NCI-H526 (cell line): Measurements from ENCODE around the gene SLX4IP.

Experiments used
- DNase-seq, 2 experiments: peaks; one replicate each; lab custom pipeline; 2025; lab: John Stamatoyannopoulos, UW

SLX4IP gene

DNA sequence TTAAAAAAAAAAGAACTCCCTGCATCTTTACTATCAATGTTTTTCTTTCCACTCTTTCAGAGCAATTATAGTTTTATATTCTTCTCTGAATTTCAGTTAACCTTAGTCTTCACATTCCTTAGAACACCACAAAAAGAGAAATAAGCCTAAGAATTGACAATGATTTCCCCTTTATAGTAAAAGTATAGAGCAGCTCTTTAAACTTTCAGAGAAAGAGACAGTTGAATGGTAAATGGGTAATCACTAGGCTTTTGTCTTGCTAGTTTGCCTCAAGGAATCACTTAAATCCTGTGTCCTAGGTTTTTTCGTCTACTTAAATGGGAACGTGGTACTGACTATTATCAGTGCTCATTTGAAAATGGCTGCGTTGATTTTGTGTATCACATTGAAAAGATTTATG lies 31.8 kb downstream of the SLX4IP start:
- no peak for DNase-seq

DNA sequence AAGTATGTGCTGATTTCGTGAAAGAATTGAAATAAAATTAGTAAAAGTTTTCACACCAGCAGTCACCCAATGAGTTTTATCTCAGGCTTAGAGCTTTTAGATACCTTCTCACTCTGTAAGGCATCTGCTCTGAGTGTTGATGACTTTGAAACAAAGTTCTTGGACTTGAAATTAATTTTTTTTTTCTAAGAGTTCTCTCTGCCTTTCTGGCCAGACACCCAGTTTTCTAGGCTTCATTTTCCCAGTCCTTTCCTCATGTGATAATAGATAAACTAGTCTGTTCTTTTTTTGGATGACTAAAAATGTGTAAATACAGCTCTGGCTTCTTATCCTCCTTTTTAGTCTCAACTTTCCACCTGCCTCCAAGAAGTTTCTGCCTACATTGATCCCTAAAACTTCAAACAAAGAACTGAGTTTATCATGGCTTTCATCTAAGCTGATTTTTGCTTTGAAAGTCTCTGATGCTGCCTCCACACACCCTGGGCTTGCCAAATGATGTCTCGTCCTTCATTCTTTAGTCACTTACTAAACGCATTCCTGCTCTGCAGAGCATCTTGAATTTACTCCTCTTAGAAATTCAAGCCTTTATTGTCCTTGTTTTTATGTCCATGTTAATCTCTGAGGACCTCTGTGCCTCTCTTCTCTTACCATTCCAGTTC lies 32.7 kb downstream of the SLX4IP start:
- no peak for DNase-seq

DNA sequence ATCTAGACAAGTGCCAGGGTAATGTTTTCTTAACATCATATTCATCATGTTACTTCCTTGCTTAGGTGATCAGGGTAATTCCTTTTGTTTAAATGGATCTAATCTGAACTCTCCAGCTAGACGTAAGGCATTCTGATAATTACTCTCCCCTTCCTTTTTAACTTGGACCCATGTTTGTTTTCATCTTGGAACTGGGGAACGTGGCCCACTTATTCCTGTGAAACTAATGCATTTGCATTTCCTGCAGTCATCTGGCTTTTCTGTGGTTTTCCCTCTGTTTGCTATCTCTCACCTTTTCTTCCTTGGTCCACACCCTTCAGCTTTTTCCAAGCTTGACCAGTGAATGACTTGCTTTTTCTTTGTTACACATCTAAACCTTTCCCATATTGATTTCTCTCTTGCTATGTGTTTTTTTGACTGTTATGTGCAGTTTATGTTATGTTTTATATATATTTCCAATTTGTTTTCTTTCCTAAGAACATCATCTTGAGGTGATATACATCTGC lies 33.3 kb downstream of the SLX4IP start:
- DNase-seq, result no peak

DNA sequence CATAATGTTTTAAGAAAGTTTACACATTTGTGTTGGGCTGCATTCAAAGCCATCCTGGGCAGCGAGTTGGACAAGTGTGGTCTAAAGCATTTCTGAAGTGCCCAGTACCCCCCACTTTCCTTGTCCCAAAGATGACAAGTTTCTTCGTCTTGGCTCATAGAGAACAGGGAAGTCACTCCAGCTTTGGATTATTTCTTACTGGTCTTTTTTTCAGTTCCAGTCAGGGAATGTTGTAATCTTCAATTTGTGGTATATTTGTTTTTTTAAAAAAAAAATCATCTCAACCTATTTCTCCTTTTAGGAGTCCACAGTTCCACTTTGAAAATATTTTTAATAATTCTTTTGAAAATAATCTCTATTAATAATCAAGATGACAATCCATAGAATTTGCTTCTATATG lies 34.0 kb downstream of the SLX4IP start:
- no peak for DNase-seq

DNA sequence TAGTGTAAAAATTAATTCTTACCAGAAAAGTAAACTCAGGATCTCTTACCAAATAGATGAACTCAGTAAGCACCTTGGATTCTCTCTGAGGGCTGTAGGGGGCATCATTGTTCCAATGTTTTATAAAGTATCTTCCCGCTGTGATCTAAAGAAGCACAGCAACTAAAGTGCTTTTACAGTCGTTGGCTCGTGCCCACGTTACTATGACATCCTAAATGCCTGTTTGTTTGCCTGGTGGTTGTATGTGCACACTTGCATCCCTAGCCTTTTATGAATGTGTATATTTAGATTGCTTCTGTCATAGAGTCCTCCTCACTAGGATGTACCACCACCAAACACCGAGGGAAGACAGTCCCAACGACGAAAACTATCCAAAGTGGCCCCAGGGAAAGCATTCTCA lies 34.5 kb downstream of the SLX4IP start:
- peak; percentile 64 to 82 for DNase-seq

DNA sequence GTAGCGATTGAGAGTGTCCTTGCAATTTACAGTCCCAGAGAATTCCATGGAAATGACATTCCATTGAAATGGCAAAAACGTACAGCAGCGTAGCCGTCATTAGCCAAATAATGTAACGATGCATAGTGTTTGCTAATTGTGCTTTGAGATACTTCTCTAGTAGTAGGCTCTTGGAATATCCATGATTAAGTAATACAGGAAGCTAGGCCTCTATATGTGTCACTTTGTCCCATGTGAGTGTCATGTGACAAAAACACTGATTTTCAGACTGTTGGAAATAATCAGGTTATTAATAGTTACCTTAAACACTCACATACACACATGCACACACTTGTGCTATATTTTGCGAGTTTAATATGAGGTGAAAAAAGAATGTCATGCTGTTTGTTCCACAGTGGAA lies 35.2 kb downstream of the SLX4IP start:
- no peak for DNase-seq

DNA sequence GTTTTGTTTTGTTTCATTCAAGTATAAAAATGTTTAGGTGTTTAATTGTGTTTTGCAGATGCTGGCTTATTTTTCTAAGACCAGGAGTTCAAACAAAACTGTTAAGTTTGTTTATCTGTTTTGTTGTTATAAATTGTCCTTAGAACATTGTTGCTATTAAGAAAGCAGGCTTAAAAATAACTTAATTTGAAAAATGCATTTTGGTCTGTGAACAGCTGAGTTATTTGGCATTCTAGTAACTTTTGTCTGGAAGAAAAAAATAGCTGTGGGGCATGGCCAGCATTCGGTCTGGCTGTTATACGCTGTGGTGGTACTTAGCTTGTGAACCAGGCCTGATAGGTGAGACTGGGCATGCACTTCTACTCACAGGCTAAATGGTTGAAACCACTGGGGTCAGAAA lies 37.8 kb downstream of the SLX4IP start:
- no peak for DNase-seq

DNA sequence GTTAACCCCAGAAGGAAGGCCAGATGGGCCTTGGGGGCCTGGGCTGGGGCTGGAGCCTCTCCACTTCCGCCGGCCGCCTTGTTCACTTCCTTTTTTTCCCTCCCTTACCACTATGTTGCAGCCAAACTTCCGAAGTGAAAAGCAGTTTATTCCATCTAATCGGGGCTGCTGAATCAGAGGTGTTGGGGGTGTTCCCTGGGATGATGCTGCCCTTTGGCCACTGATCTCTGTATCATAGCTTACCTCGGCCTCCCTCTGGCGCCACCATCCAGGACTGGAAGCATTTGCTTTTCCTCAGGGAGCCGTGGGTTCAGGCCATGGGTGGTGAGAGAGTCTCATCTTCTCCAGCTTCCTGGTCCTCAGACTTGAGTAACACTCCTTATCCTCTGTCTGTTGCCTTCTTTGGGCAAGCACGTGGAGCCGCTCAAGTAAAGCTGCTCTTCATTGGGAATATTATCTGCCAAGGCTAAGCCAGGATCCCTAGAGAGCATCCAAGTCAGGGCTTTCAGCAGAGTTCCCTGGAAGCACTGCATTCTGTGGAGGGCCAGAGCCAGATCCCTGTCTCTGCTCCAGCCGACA lies 39.6 kb downstream of the SLX4IP start:
- no peak for DNase-seq

DNA sequence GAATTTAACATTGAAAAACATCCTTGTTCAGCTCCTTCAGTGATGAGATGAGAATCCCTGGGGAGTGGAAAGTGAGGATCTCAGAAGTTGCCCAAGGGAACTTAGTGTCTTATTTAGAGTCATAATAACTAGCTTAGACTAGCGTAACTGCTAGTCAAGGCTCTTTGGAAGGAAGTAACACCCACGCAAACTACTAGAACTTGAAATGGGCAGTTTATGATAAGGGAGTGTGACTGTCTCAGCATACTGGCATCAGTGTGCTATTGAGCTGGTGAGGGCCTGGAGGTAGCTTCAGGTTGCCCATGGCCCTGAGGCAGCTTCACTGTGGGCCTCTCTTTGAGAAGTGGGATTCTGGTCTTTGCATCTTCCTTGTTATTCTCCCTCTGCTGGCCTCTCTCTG lies 40.1 kb downstream of the SLX4IP start:
- DNase-seq, result no peak

DNA sequence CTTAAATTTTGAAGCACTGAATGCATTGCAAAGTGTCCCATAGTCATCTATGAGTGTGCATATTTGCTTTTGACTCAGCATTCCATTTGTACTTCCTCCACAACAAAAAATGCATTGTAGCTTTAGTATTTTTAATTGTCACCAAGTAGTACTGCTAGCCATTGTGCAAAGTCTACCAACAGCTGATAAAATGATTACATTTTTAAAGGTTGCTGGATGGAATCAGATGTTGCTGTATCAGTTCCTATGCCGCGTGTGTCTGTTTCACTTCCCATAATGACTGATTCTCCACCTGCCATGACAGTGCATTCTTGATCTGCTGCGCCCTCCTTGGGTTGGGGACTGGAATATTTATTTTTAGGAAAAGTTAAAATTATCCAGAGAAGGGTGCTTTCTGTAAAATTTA lies 41.2 kb downstream of the SLX4IP start:
- no peak for DNase-seq

DNA sequence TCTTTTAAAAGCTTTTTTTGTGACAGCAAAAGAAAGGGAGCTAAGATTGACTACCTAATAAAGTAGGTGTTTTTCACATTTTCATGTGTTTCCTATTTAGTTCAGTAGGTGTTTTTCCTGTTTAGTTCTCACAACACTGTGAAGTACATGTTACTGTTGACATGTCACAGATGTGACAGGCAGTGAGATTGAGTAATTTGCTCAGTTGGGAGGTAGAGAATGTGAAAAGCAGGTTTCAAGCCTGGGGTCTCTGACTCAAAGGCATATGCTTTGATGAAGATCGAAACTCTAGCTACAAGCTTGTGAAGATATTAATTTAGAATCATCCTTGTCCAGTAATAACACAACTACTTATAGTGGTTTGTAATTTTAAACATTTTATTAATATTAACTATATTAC lies 43.1 kb downstream of the SLX4IP start:
- no peak for DNase-seq

DNA sequence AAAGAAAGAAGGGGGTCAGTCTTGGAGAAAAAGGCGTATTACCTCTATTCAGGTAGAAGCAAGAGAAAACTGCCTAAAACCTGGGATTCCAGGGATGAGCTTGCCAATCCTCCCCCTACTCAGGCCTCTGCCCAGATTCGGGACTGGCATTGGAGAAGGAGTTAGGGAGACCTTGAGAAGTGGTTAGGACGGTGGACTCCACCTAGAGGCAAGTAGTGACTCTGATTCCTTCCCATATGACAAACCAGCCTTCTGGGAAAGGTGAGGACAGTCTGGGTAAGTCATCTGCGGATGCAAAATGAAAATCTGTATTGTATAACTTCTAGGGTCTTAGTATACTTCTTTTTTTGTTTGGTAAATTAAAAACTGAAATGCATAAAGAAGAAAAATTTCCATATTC lies 43.8 kb downstream of the SLX4IP start:
- DNase-seq, result no peak

DNA sequence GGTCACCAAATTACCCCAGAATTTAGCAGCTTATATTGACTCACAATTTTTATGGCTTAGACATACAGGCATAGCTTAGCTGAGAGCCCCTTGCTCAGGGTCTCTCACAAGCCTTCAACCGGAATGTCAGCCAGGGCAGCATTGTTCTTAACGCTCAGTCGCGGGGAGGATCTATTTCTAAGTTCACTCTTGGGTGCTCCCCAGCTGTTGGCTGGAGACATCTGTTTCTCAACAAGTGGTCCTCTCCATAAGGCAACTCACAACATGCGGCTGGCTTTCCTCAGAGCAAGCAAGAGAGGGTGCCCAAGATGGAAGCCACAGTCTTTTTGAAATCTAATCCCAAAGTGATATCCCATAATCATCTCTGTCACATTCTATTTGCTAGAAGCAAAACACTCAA lies 46.6 kb downstream of the SLX4IP start:
- no peak for DNase-seq

DNA sequence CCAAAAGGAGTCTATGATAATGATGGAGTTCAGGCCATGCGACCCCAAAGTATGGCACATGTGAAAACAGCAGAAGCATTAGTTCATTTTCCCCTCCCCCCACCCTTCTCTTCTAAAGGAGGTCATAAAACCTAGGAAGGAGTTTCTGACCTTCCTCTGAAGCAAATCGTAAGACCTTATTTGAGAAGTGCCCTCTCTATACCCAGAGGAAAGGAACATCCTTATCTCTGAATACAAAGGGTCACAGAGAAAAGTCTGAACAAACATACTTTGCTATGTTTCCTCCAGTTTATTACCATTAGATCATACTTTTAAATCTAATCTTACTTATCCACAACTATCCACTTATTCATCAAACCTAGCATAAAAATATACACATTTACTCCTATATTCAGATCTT lies 48.6 kb downstream of the SLX4IP start:
- no peak for DNase-seq

DNA sequence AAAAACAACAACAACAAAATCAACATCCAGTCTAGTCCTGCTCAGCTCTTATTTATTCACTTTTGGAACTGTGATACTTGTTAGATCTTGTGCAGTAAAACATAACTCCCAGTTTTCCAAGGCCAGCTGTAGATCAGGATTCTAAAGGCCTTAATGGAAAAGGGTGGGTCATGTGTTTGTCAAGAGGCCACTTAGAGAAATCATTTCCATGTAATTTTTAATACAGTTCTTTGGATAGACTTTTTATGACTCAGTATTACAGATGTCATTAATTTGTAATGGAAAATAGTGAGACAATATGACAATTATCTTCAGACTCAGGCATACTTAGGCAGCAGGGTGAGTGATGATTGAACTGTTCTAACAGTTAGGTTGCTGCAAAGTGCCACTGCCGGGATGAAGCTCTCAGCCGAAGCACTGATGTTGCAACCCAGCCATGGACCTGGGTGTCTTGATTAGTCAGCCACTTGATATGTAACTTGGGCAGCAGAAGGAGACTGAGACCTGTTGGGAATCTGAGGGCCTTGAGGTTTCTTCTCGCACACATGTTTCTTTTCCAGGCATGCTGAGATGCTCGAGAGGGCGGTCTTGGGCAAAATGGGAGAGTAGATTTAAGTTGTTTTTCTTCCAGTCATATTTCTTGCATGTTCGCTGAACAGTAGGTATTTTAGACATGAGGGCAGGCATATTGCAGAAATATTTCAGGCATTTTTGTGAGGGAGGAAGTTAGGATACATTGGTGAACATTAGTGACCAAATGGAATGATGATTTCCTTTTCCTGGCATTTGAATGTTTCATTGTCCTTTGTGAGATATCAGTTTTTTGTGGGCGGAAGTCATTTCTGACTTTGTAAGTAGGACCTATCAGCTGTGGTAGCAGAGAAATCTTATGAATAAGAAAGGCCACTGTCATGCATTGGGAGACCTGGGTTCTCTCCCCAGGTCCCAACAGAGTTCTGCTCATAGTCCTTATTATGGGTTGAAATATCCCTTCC lies 52.3 kb downstream of the SLX4IP start:
- DNase-seq, result no peak

DNA sequence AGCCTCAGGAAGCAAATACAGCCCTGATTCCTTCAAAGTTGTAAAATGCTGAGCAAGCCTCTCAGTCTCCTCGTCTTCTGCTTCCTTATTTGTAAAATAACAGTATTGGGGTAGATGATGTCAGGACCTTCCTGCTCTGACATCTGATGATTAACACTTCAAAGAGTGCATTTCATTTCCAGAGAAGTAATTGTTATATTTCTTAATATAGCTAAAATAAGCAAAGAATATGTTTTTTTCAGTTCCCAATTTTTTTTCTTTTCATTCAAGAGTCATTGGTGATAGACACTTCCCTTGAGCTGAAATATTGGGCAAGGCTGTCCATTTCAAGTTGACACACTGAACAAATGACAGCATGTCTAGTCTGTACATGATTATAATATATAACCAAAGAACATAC lies 53.4 kb downstream of the SLX4IP start:
- DNase-seq, result no peak

DNA sequence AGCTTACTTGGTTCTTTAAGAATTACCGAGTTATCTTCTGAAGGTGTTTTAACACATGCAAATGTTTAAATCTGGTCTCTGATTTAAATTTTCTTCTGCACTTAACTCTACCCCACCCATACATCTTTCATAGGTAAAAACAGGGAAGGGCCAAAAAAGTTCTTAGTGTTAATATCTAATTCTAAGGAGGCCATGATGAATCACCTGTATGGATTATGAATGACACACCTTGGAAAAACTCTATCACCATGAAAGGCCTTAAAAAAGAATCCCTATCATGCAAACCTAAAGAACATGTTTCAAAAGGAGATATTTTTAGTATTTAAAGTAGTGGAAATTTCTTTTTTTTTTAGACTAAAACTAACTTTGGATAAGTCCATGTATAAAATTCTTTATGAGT lies 54.7 kb downstream of the SLX4IP start:
- no peak for DNase-seq

DNA sequence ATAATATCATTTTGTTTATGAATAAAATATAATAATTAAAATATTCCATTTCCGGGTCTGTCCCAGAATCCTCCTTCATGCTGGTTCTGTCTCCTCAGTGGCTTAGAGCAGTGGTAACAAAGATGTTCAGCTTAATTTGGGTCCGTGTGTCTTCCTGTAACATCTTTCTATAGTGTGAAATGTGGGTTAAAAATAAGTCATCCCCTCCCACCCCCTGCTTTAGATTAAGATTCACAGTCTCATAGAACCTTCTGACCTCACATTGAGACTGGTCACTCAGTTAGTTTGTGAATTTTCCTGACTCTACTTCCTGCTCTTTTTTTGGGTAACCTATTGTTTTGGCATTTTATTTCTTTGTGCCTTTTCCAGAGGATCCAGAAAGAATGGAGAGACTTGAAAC lies 55.2 kb downstream of the SLX4IP start:
- no peak for DNase-seq

DNA sequence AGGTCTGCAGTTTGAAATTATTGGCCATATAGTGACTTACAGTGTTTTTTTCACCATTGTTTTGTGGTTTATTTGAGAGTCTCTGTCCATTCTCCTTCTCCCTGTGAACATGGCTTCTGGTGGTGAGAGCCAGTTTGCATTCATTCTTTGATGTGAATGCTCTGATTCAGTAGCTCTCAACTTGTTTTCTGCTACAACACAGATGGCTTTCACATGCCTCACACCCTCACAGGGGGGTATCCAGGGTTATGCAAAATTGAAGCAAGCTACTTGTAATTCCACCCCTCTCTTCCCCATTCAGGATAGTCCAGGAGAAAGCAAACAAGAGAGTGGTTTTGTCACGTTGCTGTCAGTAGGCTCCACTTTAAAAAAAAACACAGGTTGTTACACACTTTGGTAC lies 55.6 kb downstream of the SLX4IP start:
- DNase-seq, result peak; percentile 41 to 50

DNA sequence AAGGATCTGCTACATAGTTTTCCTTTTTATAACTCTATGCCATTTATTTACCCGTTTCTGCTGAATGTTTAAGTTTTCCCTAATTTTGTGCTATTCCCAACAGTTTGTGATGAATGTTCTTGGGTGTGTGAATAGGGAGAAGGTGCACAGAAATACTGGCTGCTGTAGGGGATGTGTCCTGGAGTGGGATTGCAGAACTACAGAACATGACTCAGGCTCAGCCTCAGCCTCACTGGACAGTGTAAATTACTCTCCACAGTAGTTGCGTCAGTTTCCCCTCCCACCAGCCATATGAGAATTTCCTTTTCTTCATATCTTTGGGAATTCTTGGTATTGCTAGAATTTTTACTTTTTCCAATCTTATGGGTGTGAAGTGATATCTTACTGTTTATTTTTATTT lies 57.0 kb downstream of the SLX4IP start:
- DNase-seq, result no peak

DNA sequence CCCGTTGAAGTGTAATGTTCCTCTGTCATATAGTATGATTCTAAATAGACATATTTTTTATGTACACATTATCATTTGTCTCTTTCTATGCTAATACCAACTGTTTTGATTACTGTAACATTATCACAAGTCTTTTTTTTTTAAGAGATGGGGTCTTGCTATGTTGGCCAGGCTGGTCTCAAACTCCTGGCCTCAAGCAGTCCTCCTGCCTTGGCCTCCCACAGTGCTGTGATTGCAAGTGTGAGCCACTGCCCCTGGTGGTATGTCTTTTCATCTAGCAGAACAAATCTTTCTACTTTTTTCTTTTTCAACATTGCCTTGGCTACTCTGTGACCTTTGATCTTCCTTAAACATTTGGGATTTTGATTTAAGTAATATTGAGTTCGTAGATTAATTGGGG lies 57.7 kb downstream of the SLX4IP start:
- no peak for DNase-seq

DNA sequence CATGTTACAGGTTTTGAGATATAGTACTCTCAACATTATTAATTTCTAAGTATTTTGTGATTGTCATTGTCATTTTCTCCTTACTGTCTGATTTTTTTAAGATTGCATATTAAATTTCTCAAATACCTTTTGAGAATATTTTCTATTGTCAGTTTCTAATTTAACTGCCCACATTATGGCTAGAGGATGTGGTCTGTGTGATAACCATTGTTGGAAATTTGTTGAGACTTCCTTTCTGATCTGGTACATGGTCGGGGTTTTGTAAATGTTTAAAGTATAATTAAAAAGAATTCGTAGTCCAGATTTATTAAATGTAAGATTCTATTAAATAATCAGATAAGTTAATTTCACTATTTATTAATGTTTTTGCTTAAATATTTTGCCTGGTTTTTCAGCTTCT lies 60.1 kb downstream of the SLX4IP start:
- no peak for DNase-seq

DNA sequence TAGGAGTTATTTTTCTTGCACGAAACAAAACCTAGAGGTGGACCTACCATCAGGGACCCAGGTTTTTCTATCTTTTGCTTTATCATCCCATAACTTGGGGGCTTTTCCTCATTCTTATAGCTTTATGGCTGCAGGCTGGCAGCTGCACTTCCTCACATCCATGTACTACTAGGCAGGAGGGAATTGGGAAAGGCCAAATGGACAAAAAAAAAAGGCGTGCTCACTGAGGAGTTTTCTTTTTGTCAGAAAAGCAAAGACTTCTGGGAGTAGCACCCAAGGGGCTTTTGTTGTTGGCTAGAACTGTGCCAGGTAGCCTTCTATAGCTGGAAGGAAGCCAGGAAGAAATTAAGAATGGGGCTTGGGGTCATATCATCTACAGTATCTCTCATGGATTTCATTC lies 61.4 kb downstream of the SLX4IP start:
- DNase-seq, result no peak
